Kidney epithelial cell (primary cell): ENCODE data around the gene PRKCB. TPM values are rescaled to one million over a fixed set of nuclear protein-coding genes. Genes with fewer than 3 reads are reported as not detected.

Experiments used
- DNase-seq: peaks from one replicate; pipeline ENCODE4 v3.0.0-alpha.2; 2010; ENCODE audit warnings: low read depth
- H3K27me3 ChIP-seq: 2 replicates; pipeline ENCODE4 v1.6.0; 2011; ENCODE audit warnings: low read length; ENCODE audit not compliant: control insufficient read depth, insufficient read depth
- H3K36me3 ChIP-seq: 2 replicates; pipeline ENCODE4 v1.5.1; 2011; ENCODE audit warnings: low read length; ENCODE audit not compliant: control insufficient read depth, insufficient read depth
- H3K4me3 ChIP-seq: 2 replicates; pipeline ENCODE4 v1.5.1; 2011; ENCODE audit warnings: low read depth, mild to moderate bottlenecking, control low read depth, low read length
- CTCF ChIP-seq: IDR thresholded peaks from 2 replicates; pipeline ENCODE4 v1.5.1; 2011; ENCODE audit warnings: mild to moderate bottlenecking, moderate library complexity, low read length, control low read depth, inconsistent platforms; ENCODE audit not compliant: insufficient read depth, poor library complexity, severe bottlenecking
- total RNA-seq: library from RNA; depleted of rRNA; stranded (reverse); fragments of >200 nt; gene quantifications from 2 replicates; pipeline ENCODE4 v1.2.3, GENCODE V29; 2015

PRKCB gene
- total RNA-seq, 1 donor from 2014 or later = 7.1 TPM

- no peak overlapping the region for H3K4me3 ChIP-seq
- H3K36me3 ChIP-seq = no peaks in the 10 kb centered on the region
- H3K27me3 ChIP-seq = no peaks in the 10 kb centered on the region
- DNase-seq = no peak
- no peak for TF ChIP-seq CTCF
Measured at GRCh38 chr16:23969468-23970297, 133.9 kb downstream of the PRKCB start.

- DNase-seq = no peak
- TF ChIP-seq CTCF = no peak
- H3K27me3 ChIP-seq = no peaks in the 10 kb centered on the region
- H3K36me3 ChIP-seq = no peaks in the 10 kb centered on the region
- no peak overlapping the region for H3K4me3 ChIP-seq
Measured at GRCh38 chr16:23974223-23974622, 138.4 kb downstream of the PRKCB start.

- H3K36me3 ChIP-seq = no peaks in the 10 kb centered on the region
- DNase-seq = no peak
- H3K4me3 ChIP-seq = no peak overlapping the region
- H3K27me3 ChIP-seq = no peaks in the 10 kb centered on the region
- no peak for TF ChIP-seq CTCF
Measured at GRCh38 chr16:23975293-23975692, 139.5 kb downstream of the PRKCB start.

- Histone ChIP-seq H3K36me3 (no peaks in the 10 kb centered on the region), H3K27me3 (no peaks in the 10 kb centered on the region), H3K4me3 (no peak overlapping the region)
- DNase-seq = no peak
- TF ChIP-seq CTCF = no peak
Measured at GRCh38 chr16:23976091-23976490, 140.3 kb downstream of the PRKCB start.

- TF ChIP-seq CTCF = no peak
- Histone ChIP-seq H3K36me3 (no peaks in the 10 kb centered on the region), H3K4me3 (no peak overlapping the region), H3K27me3 (no peaks in the 10 kb centered on the region)
- DNase-seq = no peak
Measured at GRCh38 chr16:23976524-23976923, 140.7 kb downstream of the PRKCB start.

- H3K27me3 ChIP-seq = no peaks in the 10 kb centered on the region
- no peaks in the 10 kb centered on the region for H3K36me3 ChIP-seq
- H3K4me3 ChIP-seq = no peak overlapping the region
- no peak for TF ChIP-seq CTCF
- DNase-seq = no peak
Measured at GRCh38 chr16:23979441-23979840, 143.7 kb downstream of the PRKCB start.
